GM21825 (cell line): Measurements from ENCODE around the gene MTARC2.
A peak's percentile ranks its signal among the peaks of the same experiment; 100 is the strongest.
"Not testable (repeated sequence)": the region's sequence is repeated elsewhere in the genome, so short reads cannot be mapped to it uniquely, and the experiment has no call there.

Experiments used
- ATAC-seq: cut with Tn5 transposase; IDR thresholded peaks from one replicate; pipeline ENCODE4 v1.9.1; 2021; ENCODE audit warnings: mild to moderate bottlenecking, moderate library complexity; ENCODE audit not compliant: unreplicated experiment

MTARC2 gene

GRCh38 chr1:220730486-220730885 is 17.6 kb upstream of the MTARC2 start:
- no peak for ATAC-seq

GRCh38 chr1:220732137-220732536 is 16.0 kb upstream of the MTARC2 start:
- no peak for ATAC-seq

DNA sequence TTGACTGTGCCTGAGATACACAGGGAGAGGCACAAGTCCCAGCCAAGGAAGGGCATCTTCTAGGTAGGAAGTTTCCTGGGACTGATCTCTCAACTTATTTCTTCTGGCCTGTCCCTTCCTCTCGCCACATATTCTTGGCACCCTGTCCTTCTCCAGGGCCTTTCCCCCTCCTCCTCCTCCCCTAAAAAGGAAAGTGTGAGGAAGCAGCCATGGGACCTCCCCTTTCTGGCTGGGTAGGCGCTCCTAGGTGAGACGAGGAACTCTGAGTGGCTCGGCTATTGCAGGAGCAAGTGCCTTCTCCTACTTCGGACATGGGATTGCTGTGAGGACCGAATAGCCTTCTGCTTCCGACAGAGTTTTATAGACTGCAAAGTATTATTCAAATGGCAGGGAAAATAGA is 15.5 kb upstream of the MTARC2 start:
- ATAC-seq = no peak

DNA sequence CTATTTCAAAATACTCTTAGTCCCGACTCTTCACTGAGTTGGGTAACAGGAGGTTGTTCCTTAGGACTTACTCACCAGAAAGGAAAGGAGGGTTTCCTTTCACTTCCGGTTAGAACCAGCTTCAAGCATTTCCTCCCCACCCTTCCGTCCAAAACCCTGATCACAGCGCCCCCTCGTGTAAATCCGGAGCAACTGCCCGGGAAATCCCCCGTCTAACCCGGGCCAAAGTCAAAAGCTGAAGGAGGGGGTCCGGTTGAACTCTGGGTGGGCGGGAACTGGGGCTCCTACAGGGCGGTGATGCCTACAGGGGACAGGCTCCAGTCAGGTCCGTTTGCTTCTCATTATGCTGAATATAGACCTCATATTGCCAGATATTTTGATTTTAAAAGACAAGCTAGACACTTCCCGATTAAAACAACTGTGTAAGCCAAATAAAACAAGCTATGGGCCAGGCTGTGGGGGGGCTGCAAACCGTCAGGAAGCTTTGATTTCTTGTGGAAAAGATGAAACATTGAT is 15.0 kb upstream of the MTARC2 start:
- ATAC-seq = peak; percentile 95

DNA sequence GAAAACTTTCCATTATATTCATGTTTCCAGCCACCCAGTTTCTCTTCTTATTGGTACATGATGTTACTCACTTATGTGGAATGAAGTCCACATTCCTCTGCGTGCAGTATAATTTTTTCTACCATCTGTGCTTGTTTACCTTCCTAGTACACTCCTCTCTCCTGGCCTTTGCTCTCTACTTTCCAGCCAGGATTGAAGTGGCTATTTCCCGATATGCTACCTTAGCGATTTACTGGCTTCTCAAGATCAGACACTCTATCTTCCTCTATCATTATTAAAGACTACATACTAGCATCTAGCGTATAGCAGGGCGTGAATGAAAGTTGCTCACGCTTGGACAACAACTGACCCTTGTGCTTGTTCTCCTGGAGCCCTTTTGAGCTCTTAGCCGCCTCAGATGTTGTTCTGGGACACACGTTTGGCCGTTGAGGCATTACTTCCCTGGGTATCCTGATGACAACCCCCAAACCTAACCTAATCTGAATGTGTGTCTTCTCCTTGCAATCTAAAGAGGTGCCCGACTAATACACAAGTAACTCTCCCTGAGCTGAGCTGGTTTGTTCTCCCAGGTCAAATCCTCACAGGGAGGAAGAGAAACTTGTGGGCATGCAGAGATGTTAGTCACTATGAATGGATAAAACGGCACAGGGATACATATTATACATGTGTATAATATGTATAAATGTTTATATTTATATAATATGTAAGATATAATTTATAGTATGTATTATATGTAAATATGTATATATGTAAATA is 13.4 kb upstream of the MTARC2 start:
- no peak for ATAC-seq

GRCh38 chr1:220736283-220736682 is 11.8 kb upstream of the MTARC2 start:
- ATAC-seq = not testable (repeated sequence)

- no peak for ATAC-seq
Measured at GRCh38 chr1:220741349-220741748, 6.8 kb upstream of the MTARC2 start.

- ATAC-seq = no peak
Measured at GRCh38 chr1:220741825-220742224, 6.3 kb upstream of the MTARC2 start.

DNA sequence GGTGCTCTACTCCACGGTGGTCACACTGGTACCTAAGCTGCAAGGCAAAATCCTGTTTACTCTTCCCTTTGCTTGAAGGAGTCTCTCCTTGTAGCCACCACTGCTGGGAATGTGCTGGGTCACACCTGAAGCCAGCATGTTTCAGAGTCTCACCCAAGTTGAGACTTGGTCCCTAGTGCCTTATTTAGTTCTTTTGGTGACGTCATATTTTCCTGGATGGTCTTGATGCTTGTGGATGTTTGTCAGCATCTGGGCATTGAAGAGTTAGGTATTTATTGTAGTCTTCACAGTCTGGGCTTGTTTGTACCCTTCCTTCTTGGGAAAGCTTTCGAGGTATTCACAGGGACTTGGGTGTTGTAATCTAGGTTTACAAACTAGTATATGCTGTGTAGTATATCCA is 5.6 kb upstream of the MTARC2 start:
- ATAC-seq = no peak

DNA sequence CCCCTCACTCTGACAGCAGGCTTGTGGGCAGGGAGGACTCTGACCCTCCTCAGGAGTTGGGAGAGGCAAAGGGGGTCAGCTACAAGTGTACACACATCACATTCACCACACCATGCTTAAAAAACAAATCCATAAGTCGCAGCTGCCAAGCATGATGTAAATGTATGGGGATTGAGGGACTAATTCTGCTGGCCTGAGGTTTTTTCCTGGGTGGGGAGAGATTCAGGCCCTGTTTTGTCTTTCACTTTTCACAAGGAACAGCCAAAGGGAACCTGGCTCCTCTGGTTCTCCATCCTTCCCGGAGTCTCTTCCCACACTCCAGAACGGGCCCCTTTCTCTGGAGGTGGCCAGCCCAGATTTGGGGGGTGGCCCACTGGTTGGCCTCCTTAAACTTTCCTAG is 1.3 kb upstream of the MTARC2 start:
- no peak for ATAC-seq

DNA sequence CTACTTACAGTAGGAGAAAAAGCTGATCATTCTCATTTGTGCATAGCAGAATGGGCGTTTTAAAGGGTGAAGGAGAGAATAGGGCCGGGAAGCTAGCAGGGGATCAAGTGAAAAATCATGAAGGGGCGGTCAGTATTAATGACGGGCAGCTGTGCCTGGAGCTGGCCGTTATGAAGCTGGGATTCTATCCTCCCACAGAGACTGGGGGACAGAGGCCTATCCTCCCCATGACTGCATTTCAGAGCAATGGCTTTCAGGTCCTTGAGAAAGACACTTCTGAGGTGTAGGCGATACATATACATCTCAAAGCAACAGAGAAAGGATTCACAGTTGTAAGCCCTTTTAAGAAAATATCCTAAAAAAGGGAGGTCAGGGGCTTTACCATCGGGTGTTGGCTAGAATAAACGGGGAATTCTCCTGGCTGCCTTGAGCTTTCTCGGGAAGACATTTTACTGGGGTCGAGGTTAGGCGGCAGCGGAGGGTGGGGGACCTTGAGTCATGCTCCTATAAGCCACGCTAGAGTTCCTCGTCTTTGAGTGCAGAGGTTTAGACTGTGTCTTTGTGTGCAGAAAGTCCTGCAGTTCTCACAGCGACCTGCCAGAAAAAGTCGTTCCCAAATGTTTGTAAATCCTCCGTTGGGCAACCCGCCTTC is 559 bp upstream of the MTARC2 start:
- ATAC-seq = peak; percentile 13

DNA sequence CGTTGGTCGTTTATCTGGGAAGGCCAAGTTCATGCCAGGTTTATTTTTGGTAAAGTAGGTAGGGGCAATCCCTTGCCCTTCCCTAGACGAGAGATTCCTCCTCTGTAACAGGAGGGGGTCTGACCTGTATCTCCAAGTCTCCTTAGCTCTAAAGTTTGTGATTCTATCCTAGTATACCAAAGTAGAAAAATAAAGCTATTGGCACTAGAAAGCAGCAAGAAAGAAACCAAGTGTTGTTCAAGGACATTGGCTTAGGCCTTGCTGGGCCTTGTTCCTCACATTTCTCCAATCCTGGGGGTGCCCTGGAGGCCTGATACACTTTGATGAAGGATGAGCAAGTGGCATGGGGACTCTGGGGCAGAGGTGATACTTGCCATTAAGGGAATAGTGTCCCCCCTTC is 814 bp downstream of the MTARC2 start:
- ATAC-seq = no peak

GRCh38 chr1:220750131-220750515 is 2.0 kb downstream of the MTARC2 start:
- no peak for ATAC-seq

DNA sequence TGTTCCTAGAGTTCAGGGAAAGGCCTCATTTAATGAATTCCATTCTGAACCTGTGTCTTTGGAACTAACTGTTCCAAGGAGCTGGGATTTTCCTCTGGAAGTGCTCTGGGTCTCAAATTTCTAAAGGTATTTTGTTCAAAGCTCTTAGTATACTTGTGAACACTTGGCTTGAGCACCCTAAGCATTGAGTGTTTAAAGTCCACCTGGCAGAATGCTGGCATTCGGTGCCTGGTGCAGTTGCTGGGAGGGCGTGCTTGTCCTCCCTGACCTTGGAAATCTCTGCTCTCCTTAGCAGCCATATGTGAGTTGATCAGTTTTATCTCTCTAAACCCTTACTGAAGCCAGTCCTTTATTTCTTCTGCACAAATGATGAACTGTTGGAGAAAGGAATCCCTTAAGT is 3.0 kb downstream of the MTARC2 start:
- no peak for ATAC-seq

- no peak for ATAC-seq
Measured at GRCh38 chr1:220754212-220754917, 6.2 kb downstream of the MTARC2 start.

DNA sequence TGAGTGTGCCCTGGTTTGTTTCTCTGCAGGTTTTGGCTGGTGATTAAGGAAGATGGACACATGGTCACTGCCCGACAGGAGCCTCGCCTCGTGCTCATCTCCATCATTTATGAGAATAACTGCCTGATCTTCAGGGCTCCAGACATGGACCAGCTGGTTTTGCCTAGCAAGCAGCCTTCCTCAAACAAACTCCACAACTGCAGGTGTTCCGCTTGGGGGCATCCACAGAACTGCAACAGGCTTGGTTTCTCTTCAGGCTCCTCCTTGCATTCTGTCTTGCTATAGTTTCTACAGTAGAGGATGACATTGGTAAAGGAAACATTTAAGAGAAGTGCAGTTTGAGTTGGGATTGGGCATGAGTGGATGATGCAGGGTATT is 6.8 kb downstream of the MTARC2 start:
- no peak for ATAC-seq

GRCh38 chr1:220755309-220755708 is 7.2 kb downstream of the MTARC2 start:
- ATAC-seq = no peak

DNA sequence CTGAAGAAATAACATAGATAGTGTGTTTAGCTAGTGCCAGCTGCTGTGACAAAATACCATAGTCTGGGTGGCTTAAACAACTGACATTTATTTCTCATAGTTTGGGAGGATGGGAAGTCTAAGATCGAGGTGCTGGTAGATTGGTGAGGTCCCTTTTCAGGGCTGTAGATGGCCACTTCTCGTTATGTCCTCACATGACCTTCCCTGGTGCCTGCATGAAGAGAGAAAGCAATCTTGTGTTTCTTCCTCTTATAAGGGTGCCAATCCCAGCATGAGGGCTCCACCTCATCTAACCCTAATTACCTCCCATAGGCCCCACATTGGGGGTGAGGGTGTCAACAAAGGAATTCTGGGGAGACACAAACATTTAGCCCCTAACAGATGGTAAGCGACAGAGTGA is 9.3 kb downstream of the MTARC2 start:
- ATAC-seq = no peak

GRCh38 chr1:220759147-220759546 is 11.0 kb downstream of the MTARC2 start:
- ATAC-seq = no peak

DNA sequence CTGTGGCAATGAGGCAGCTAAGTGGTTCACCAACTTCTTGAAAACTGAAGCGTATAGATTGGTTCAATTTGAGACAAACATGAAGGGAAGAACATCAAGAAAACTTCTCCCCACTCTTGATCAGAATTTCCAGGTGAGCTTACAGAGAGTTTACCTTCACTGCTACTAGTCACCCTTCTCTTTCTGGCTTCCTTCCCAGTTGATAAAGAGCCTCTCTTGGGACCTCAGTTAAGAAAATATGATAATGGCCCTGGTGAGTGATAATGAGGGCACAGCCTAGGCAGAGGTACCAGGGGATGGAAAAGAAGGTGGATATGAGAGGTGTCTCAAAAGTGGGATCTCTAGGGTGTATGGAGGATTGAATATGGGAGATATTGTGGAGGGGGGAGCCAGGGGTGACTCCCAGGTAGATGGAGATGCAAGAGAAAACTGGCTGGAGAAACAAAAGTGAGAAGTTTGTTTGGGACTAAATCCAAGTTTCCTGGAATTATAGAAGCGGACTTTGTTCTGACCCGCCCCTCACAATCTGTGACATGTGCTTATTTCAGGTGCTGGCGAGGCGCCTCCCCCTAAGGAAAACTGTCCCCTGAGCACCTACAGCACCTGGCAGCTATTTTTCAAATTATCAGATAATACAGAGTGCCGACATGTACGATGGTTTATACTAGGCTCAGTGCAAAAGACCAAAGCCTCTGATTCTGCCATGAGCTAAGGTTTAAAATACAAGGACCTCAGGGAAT is 13.7 kb downstream of the MTARC2 start:
- no peak for ATAC-seq

- ATAC-seq = no peak
Measured at GRCh38 chr1:220764757-220765156, 16.6 kb downstream of the MTARC2 start.
